HG03354 (cell line): ENCODE measurements around the gene ATP1A1.
A peak's percentile ranks its signal among the peaks of the same experiment; 100 is the strongest.

Experiments used
- ATAC-seq: cut with Tn5 transposase; IDR thresholded peaks from one replicate; pipeline ENCODE4 v1.9.1; 2021; ENCODE audit warnings: mild to moderate bottlenecking; ENCODE audit not compliant: unreplicated experiment, poor library complexity, severe bottlenecking

ATP1A1 gene

GRCh38 chr1:116382857-116383483 is 9.9 kb downstream of the ATP1A1 start:
- ATAC-seq, result no peak

GRCh38 chr1:116386042-116386441 is 13.0 kb downstream of the ATP1A1 start:
- no peak for ATAC-seq

- no peak for ATAC-seq
Observed at GRCh38 chr1:116387551-116387950, 14.5 kb downstream of the ATP1A1 start.

GRCh38 chr1:116388122-116388521 is 15.1 kb downstream of the ATP1A1 start:
- no peak for ATAC-seq

- no peak for ATAC-seq
Observed at GRCh38 chr1:116389013-116389412, 16.0 kb downstream of the ATP1A1 start.

GRCh38 chr1:116389686-116390085 is 16.6 kb downstream of the ATP1A1 start:
- no peak for ATAC-seq

- peak; percentile 79 for ATAC-seq
Observed at GRCh38 chr1:116390195-116390594, 17.2 kb downstream of the ATP1A1 start.

- no peak for ATAC-seq
Observed at GRCh38 chr1:116391185-116391584, 18.1 kb downstream of the ATP1A1 start.

GRCh38 chr1:116392717-116393404 is 19.8 kb downstream of the ATP1A1 start:
- ATAC-seq, result no peak

GRCh38 chr1:116393792-116394191 is 20.7 kb downstream of the ATP1A1 start:
- ATAC-seq, result no peak

- ATAC-seq, result no peak
Observed at GRCh38 chr1:116394270-116394669, 21.2 kb downstream of the ATP1A1 start.

GRCh38 chr1:116396769-116397168 is 23.7 kb downstream of the ATP1A1 start:
- no peak for ATAC-seq

- ATAC-seq, result no peak
Observed at GRCh38 chr1:116397728-116398127, 24.7 kb downstream of the ATP1A1 start.

- no peak for ATAC-seq
Observed at GRCh38 chr1:116400780-116401179, 27.7 kb downstream of the ATP1A1 start.

- ATAC-seq, result no peak
Observed at GRCh38 chr1:116401646-116402176, 28.7 kb downstream of the ATP1A1 start.

- ATAC-seq, result no peak
Observed at GRCh38 chr1:116402333-116402732, 29.3 kb downstream of the ATP1A1 start.

GRCh38 chr1:116403496-116404136 is 30.6 kb downstream of the ATP1A1 start:
- ATAC-seq, result no peak

GRCh38 chr1:116404699-116405098 is 31.7 kb downstream of the ATP1A1 start:
- ATAC-seq, result no peak

- ATAC-seq, result no peak
Observed at GRCh38 chr1:116405241-116406135, 32.4 kb downstream of the ATP1A1 start.

- ATAC-seq, result no peak
Observed at GRCh38 chr1:116407033-116407432, 34.0 kb downstream of the ATP1A1 start.
